HL-60 (cell line): Measurements from ENCODE around the gene HYAL1.

ENCODE experiments used
- DNase-seq, 2 experiments: peaks; one replicate each; pipeline ENCODE4 v3.0.0-alpha.2; 2010 to 2020; ENCODE audit warnings: low read depth in 1 of 2, low spot score in 1 of 2
- H3K27ac ChIP-seq: fragments of 250-450 bp; sonication (Bioruptor Pico); replicated peaks from 2 replicates; pipeline ENCODE4 v1.5.1; 2020; ENCODE audit warnings: mild to moderate bottlenecking, moderate library complexity
- H3K27me3 ChIP-seq: fragments of 250-450 bp; sonication (Bioruptor Pico); 2 replicates; pipeline ENCODE4 v1.5.1; 2021; ENCODE audit warnings: mild to moderate bottlenecking, moderate library complexity; ENCODE audit not compliant: insufficient read depth, poor library complexity, severe bottlenecking
- H3K4me3 ChIP-seq: replicated peaks from 2 replicates; pipeline ENCODE4 v1.5.1; 2011; ENCODE audit warnings: mild to moderate bottlenecking, control low read depth, low read length; ENCODE audit not compliant: insufficient read depth
- CTCF ChIP-seq: IDR thresholded peaks from one replicate; pipeline ENCODE4 v1.5.1; 2011; ENCODE audit warnings: low read length, control low read depth, inconsistent platforms; ENCODE audit not compliant: insufficient read depth
- GABPA ChIP-seq: IDR thresholded peaks from 2 replicates; pipeline ENCODE4 v1.6.1; 2012; ENCODE audit warnings: low read depth
- POLR2AphosphoS5 ChIP-seq: IDR thresholded peaks from 2 replicates; pipeline ENCODE4 v1.6.1; 2012; ENCODE audit warnings: low read depth
- REST ChIP-seq: IDR thresholded peaks from 2 replicates; pipeline ENCODE4 v1.6.1; 2012; ENCODE audit warnings: low read depth; ENCODE audit not compliant: insufficient replicate concordance
- SPI1 ChIP-seq: IDR thresholded peaks from 2 replicates; pipeline ENCODE4 v1.6.1; 2012; ENCODE audit warnings: low read depth, mild to moderate bottlenecking, borderline replicate concordance

Gene HYAL1

GRCh38 chr3:50345586-50346234 lies 42.3 kb upstream of the HYAL1 start, which contains the start of gene ZMYND10:
Gene ZMYND10 (minus strand): TSS chr3:50345732. CDS start chr3:50345579, 153 bp downstream.
- H3K27me3 ChIP-seq, result no peaks in the 10 kb centered on the region
- no peak for TF ChIP-seq GABPA
- TF ChIP-seq CTCF, result no peak
- no peak for TF ChIP-seq REST
- no peak for TF ChIP-seq POLR2AphosphoS5
- TF ChIP-seq SPI1, result no peak
- DNase-seq, result peak in 1 of 2 experiments; percentile 74
- H3K27ac ChIP-seq, result 0 out of 2 replicates have a peak within 1 kb of the TSS, but pooled peaks have one; percentile 32
- H3K4me3 ChIP-seq, result peak within 1 kb of the TSS; percentile 39

- Histone ChIP-seq H3K4me3 (peak overlapping the region; percentile 39), H3K27ac (no peak overlapping the region), H3K27me3 (no peaks in the 10 kb centered on the region)
- TF ChIP-seq POLR2AphosphoS5 (no peak), REST (no peak), GABPA (no peak), CTCF (no peak), SPI1 (no peak)
- no peak for DNase-seq
These were observed 41.6 kb upstream of the HYAL1 start for GRCh38 chr3:50345008-50345407.

GRCh38 chr3:50342813-50343633 lies 39.6 kb upstream of the HYAL1 start:
- no peak for DNase-seq
- TF ChIP-seq SPI1 (no peak), GABPA (no peak), POLR2AphosphoS5 (no peak), REST (no peak), CTCF (no peak)
- Histone ChIP-seq H3K4me3 (no peak overlapping the region), H3K27ac (no peak overlapping the region), H3K27me3 (no peaks in the 10 kb centered on the region)
